Hepatocyte (in vitro differentiated cells): Measurements from ENCODE around the gene CRHR2. TPM values are rescaled to one million over a fixed set of nuclear protein-coding genes. Genes with fewer than 3 reads are reported as not detected.

ENCODE experiments used
- DNase-seq: peaks from one replicate; pipeline ENCODE4 v3.0.0-alpha.2; 2016; ENCODE audit warnings: low spot score
- H2AFZ ChIP-seq: fragments of 200-600 bp; sonication (generic); 2 replicates; pipeline ENCODE4 v1.6.0; 2016; ENCODE audit warnings: antibody characterized with exemption, mild to moderate bottlenecking
- H3K27ac ChIP-seq: fragments of 200-600 bp; sonication (generic); 2 replicates; pipeline ENCODE4 v1.5.1; 2016; ENCODE audit warnings: mild to moderate bottlenecking
- H3K27me3 ChIP-seq: fragments of 200-600 bp; sonication (generic); 2 replicates; pipeline ENCODE4 v1.6.1; 2016
- H3K36me3 ChIP-seq: fragments of 200-600 bp; sonication (generic); replicated peaks from 2 replicates; pipeline ENCODE4 v1.5.1; 2016; ENCODE audit warnings: low read depth; ENCODE audit not compliant: insufficient read depth
- H3K4me1 ChIP-seq: fragments of 200-600 bp; sonication (generic); 2 replicates; pipeline ENCODE4 v1.5.1; 2016; ENCODE audit warnings: mild to moderate bottlenecking, moderate library complexity; ENCODE audit not compliant: insufficient read depth
- H3K4me2 ChIP-seq: fragments of 200-600 bp; sonication (generic); 2 replicates; pipeline ENCODE4 v1.6.0; 2016
- H3K4me3 ChIP-seq: fragments of 200-600 bp; sonication (generic); 2 replicates; pipeline ENCODE4 v1.5.1; 2016; ENCODE audit warnings: mild to moderate bottlenecking
- H3K79me2 ChIP-seq: fragments of 200-600 bp; sonication (generic); 2 replicates; pipeline ENCODE4 v1.6.0; 2017; ENCODE audit warnings: mild to moderate bottlenecking
- H3K9me2 ChIP-seq: fragments of 200-600 bp; sonication (generic); replicated peaks from 2 replicates; pipeline ENCODE4 v1.6.0; 2017; ENCODE audit warnings: mild to moderate bottlenecking; ENCODE audit not compliant: insufficient read depth
- H3K9me3 ChIP-seq: fragments of 200-600 bp; sonication (generic); 2 replicates; pipeline ENCODE4 v1.5.1; 2016; ENCODE audit warnings: low read depth, mild to moderate bottlenecking
- H4K20me1 ChIP-seq: fragments of 200-600 bp; sonication (generic); 2 replicates; pipeline ENCODE4 v1.6.0; 2016; ENCODE audit warnings: mild to moderate bottlenecking; ENCODE audit not compliant: insufficient read depth, poor library complexity, severe bottlenecking
- CTCF ChIP-seq: fragments of 200-600 bp; sonication (generic); IDR thresholded peaks from 2 replicates; pipeline ENCODE4 v1.5.1; 2016; ENCODE audit warnings: antibody characterized with exemption, mild to moderate bottlenecking; ENCODE audit not compliant: poor library complexity
- EZH2 ChIP-seq: fragments of 200-600 bp; sonication (generic); IDR thresholded peaks from 2 replicates; pipeline ENCODE4 v1.6.1; 2016; ENCODE audit warnings: antibody characterized with exemption, mild to moderate bottlenecking, borderline replicate concordance
- EZH2phosphoT487 ChIP-seq: fragments of 200-600 bp; sonication (generic); IDR thresholded peaks from one replicate; pipeline ENCODE4 v1.6.1; 2018; ENCODE audit warnings: antibody characterized with exemption, mild to moderate bottlenecking, low read depth, moderate library complexity; ENCODE audit not compliant: unreplicated experiment, severe bottlenecking
- WGBS: methylation state at CpG from one replicate; pipeline ENCODE4 v1.1.6; 2016; ENCODE audit warnings: low lambda C conversion rate; ENCODE audit errors: missing lambda C conversion rate; 5-methylcytosine and 5-hydroxymethylcytosine counted together
- polyA plus RNA-seq: library from polyadenylated mRNA; unstranded; fragments of >200 nt; fragmentation: Nextera tagmentation; extraction: Ambion mirVana; gene quantifications from 2 replicates; pipeline ENCODE4 v1.2.1, GENCODE V29; 2016
- total RNA-seq: library from RNA; depleted of rRNA; stranded (reverse); fragments of >200 nt; gene quantifications from 2 replicates; pipeline ENCODE4 v1.2.3, GENCODE V29; 2014

Gene CRHR2
- total and polyA plus RNA-seq, 2 experiments from 2014 or later: 0.21 TPM; not detected in 1

- Histone ChIP-seq H3K36me3 (no peaks in the 10 kb centered on the region), H3K27ac (no peak overlapping the region), H3K4me1 (no peaks in the 10 kb centered on the region), H2AFZ (no peak overlapping the region), H4K20me1 (no peaks in the 10 kb centered on the region), H3K4me2 (no peak overlapping the region), H3K4me3 (no peak overlapping the region), H3K27me3 (no peaks in the 10 kb centered on the region), H3K79me2 (no peaks in the 10 kb centered on the region), H3K9me2 (no peaks in the 10 kb centered on the region), H3K9me3 (no peaks in the 10 kb centered on the region)
- WGBS: 89% methylated on average over 6 of the region's 6 CpGs
- TF ChIP-seq EZH2 (no peak), CTCF (no peak), EZH2phosphoT487 (no peak)
- DNase-seq: no peak
Observed at GRCh38 chr7:30634634-30635201, 47.5 kb downstream of the CRHR2 start.

- no peaks in the 10 kb centered on the region for H3K9me2 ChIP-seq
- 50% methylated on average over 1 of the region's 1 CpG for WGBS
- no peaks in the 10 kb centered on the region for H3K4me1 ChIP-seq
- DNase-seq: no peak
- no peak for TF ChIP-seq EZH2phosphoT487
- TF ChIP-seq CTCF: no peak
- TF ChIP-seq EZH2: no peak
- no peak overlapping the region for H2AFZ ChIP-seq
- no peak overlapping the region for H3K4me3 ChIP-seq
- no peaks in the 10 kb centered on the region for H4K20me1 ChIP-seq
- no peaks in the 10 kb centered on the region for H3K27me3 ChIP-seq
- H3K79me2 ChIP-seq: no peaks in the 10 kb centered on the region
- H3K9me3 ChIP-seq: no peaks in the 10 kb centered on the region
- H3K27ac ChIP-seq: no peak overlapping the region
- H3K4me2 ChIP-seq: no peak overlapping the region
- H3K36me3 ChIP-seq: no peaks in the 10 kb centered on the region
Observed at GRCh38 chr7:30634193-30634626, 48.0 kb downstream of the CRHR2 start.

GRCh38 chr7:30633223-30633622 is 49.0 kb downstream of the CRHR2 start:
- H3K9me3 ChIP-seq: no peaks in the 10 kb centered on the region
- WGBS: 87% methylated on average over 3 of the region's 3 CpGs
- no peak for DNase-seq
- H3K36me3 ChIP-seq: no peaks in the 10 kb centered on the region
- no peaks in the 10 kb centered on the region for H3K27me3 ChIP-seq
- no peak overlapping the region for H3K4me2 ChIP-seq
- H3K4me3 ChIP-seq: no peak overlapping the region
- H3K27ac ChIP-seq: peak overlapping the region; percentile 9
- no peaks in the 10 kb centered on the region for H3K79me2 ChIP-seq
- no peaks in the 10 kb centered on the region for H3K9me2 ChIP-seq
- H4K20me1 ChIP-seq: no peaks in the 10 kb centered on the region
- H2AFZ ChIP-seq: no peak overlapping the region
- TF ChIP-seq CTCF (no peak), EZH2 (no peak), EZH2phosphoT487 (no peak)
- H3K4me1 ChIP-seq: no peaks in the 10 kb centered on the region

GRCh38 chr7:30630986-30631385 is 51.3 kb downstream of the CRHR2 start:
- H3K4me2 ChIP-seq: no peak overlapping the region
- no peaks in the 10 kb centered on the region for H3K9me3 ChIP-seq
- no peaks in the 10 kb centered on the region for H3K27me3 ChIP-seq
- H3K79me2 ChIP-seq: no peaks in the 10 kb centered on the region
- no peak overlapping the region for H3K4me3 ChIP-seq
- TF ChIP-seq EZH2phosphoT487 (no peak), EZH2 (no peak), CTCF (no peak)
- H3K36me3 ChIP-seq: no peaks in the 10 kb centered on the region
- over 99% methylated on average over 4 of the region's 4 CpGs for WGBS
- H4K20me1 ChIP-seq: no peaks in the 10 kb centered on the region
- no peaks in the 10 kb centered on the region for H3K4me1 ChIP-seq
- no peak for DNase-seq
- no peak overlapping the region for H2AFZ ChIP-seq
- no peaks in the 10 kb centered on the region for H3K9me2 ChIP-seq
- no peak overlapping the region for H3K27ac ChIP-seq
